Measurements from ENCODE around the gene SYNGR4.

GRCh38 chr19:48371367-48371766 is 7.2 kb downstream of the SYNGR4 start:
- TF ChIP-seq CTCF (IDR thresholded peaks at IDR 0.05) (no peak), POLR2A (IDR thresholded peaks at IDR 0.05) (no peak)
